GM12891 (cell line): ENCODE data around the gene TUBB3.
A peak's percentile ranks its signal among the peaks of the same experiment; 100 is the strongest.

Experiments
- POLR2A ChIP-seq: IDR thresholded peaks from 2 replicates; pipeline ENCODE4 v1.6.1; 2011; ENCODE audit warnings: low read depth, low read length, control low read depth
- POLR2AphosphoS5 ChIP-seq: IDR thresholded peaks from 2 replicates; pipeline ENCODE4 v1.6.1; 2011; ENCODE audit warnings: low read depth, low read length, control low read depth
- TAF1 ChIP-seq: IDR thresholded peaks from 2 replicates; pipeline ENCODE4 v1.6.1; 2011; ENCODE audit warnings: low read depth, low read length, control low read depth

GRCh38 chr16:89904606-89905510, 18.3 kb upstream of the TUBB3 start:
- TF ChIP-seq POLR2AphosphoS5 (peak; percentile 60; the same call in 1 of the 2 replicates), POLR2A (no peak), TAF1 (no peak)
